Esophagus squamous epithelium (tissue), 5 donors: Measurements from ENCODE around the gene FZR1. TPM values are rescaled to one million over a fixed set of nuclear protein-coding genes. Genes with fewer than 3 reads are reported as not detected.
A peak's percentile ranks its signal among the peaks of the same experiment; 100 is the strongest.

Source experiments
- DNase-seq: peaks from one replicate; lab custom pipeline; 2025; lab: John Stamatoyannopoulos, UW
- H3K27ac ChIP-seq, 4 donors: fragments of 200-600 bp; sonication (generic); one replicate each; pipeline ENCODE4 v1.5.1; 2016 to 2019; ENCODE audit warnings: mild to moderate bottlenecking in 1 of 4
- H3K27me3 ChIP-seq, 4 donors: fragments of 200-600 bp; sonication (generic); 1 replicate in 3 of 4; 2 replicates in 1 of 4; pipeline versions ENCODE4 v1.5.1 to v1.6.0; 2017 to 2021; ENCODE audit warnings: antibody characterized with exemption in 1 of 4
- H3K36me3 ChIP-seq, 3 donors: fragments of 200-600 bp; sonication (generic); one replicate each; pipeline ENCODE4 v1.5.1; 2016 to 2019
- H3K4me1 ChIP-seq, 3 donors: fragments of 200-600 bp; sonication (generic); one replicate each; pipeline ENCODE4 v1.5.1; 2017 to 2019
- H3K4me3 ChIP-seq, 4 donors: fragments of 200-600 bp; sonication (generic); 1 replicate in 3 of 4; 2 replicates in 1 of 4; pipeline ENCODE4 v1.5.1; 2016 to 2019; ENCODE audit warnings: mild to moderate bottlenecking in 2 of 4, moderate library complexity in 1 of 4
- H3K9me3 ChIP-seq, 3 donors: fragments of 200-600 bp; sonication (generic); one replicate each; pipeline ENCODE4 v1.5.1; 2016 to 2019
- CTCF ChIP-seq, 6 experiments: fragments of 450-650 bp in 4 of 6; fragments of 200-600 bp in 2 of 6; sonication (generic) in 2 of 6; IDR thresholded peaks; one replicate each; pipeline ENCODE4 v1.5.1; 2016 to 2019; ENCODE audit warnings: antibody characterized with exemption in 6 of 6, mild to moderate bottlenecking in 4 of 6, moderate library complexity in 4 of 6
- POLR2A ChIP-seq, 4 donors: fragments of 450-650 bp; IDR thresholded peaks; one replicate each; pipeline ENCODE4 v1.6.1; 2017; ENCODE audit warnings: antibody characterized with exemption in 4 of 4, mild to moderate bottlenecking in 4 of 4, moderate library complexity in 3 of 4
- WGBS, 2 donors: methylation state at CpG; one replicate each; pipeline ENCODE4 v1.1.5; 2018; 5-methylcytosine and 5-hydroxymethylcytosine counted together
- intact Hi-C: fragments of 100-400 bp; cut with DNase I; formaldehyde crosslinking; loops from one replicate; pipeline ENCODE4 v1.15.0; 2022
- total RNA-seq, 4 donors: library from RNA; depleted of rRNA; stranded (reverse); fragments of >200 nt; gene quantifications; one replicate each; pipeline ENCODE4 v1.1.0, GENCODE V29; 2016
- donor health status: DM: yes; HTN: yes; CAD: no.

Gene FZR1
- total RNA-seq, 4 donors from 2014 or later = 26.5 to 46.8 (median 27.2) TPM

GRCh38 chr19:3496392-3497273 is 9.5 kb upstream of the FZR1 start:
- Histone ChIP-seq H3K36me3 (peaks cover 16 to 59% (median 24%) of the 10 kb centered on the region in 3 donors), H3K4me3 (no peak overlapping the region), H3K27me3 (no peaks in the 10 kb centered on the region), H3K27ac (no peak overlapping the region), H3K4me1 (peaks cover 0 to 27% (median 14%) of the 10 kb centered on the region in 3 donors), H3K9me3 (no peaks in the 10 kb centered on the region)
- DNase-seq = no peak
- TF ChIP-seq CTCF (IDR thresholded peaks at IDR 0.05) = no peak
- no peak for TF ChIP-seq POLR2A (IDR thresholded peaks at IDR 0.05)
- WGBS, 2 donors = 93 to 97% methylated on average over 13 to 16 of the region's 32 CpGs
- intact Hi-C loops = no loop called here

DNA sequence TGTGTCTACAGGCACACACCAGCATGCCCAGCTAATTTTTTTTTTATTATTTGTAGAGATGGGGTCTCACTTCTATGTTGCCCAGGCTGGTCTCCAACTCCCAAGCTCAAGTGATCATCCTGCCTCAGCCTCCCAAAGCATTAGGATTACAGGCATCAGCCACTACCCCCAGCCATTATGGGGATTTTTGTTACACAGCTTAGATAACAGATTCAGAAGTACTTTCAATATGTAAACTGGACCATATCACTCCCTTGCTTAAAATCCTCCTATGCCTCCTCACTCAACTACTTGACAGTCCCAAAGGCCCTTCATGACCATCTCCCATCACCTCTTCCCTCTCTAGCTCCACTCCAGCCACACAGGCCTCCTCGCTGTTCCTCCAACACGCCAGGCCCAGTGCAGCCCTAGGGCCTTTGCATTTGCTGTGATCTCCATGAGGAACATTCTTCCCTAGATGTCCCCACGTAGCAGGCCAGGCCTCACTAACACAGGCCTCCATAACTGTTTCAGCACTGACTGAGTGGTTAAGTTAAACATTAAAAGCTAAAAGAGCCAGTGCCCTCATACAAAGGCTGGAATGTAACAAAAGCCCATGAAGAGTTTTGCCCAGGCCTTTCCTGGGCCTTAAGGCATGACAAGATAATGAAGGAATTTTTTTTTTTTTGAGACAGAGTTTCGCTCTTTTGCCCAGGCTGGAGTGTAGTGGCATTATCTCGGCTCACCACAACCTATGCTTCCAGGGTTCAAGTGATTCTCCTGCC is 8.2 kb upstream of the FZR1 start:
- Histone ChIP-seq H3K4me1 (peaks cover 0 to 27% (median 14%) of the 10 kb centered on the region in 3 donors), H3K9me3 (no peaks in the 10 kb centered on the region), H3K36me3 (peaks cover 7 to 46% (median 15%) of the 10 kb centered on the region in 3 donors), H3K27me3 (no peaks in the 10 kb centered on the region), H3K27ac (no peak overlapping the region), H3K4me3 (no peak overlapping the region)
- no peak for DNase-seq
- 93 to 98% methylated on average over 5 of the region's 5 CpGs for WGBS, 2 donors
- intact Hi-C loops = no loop called here
- TF ChIP-seq POLR2A (IDR thresholded peaks at IDR 0.05) (no peak), CTCF (IDR thresholded peaks at IDR 0.05) (no peak)

- no peak for DNase-seq
- H3K9me3 ChIP-seq = no peaks in the 10 kb centered on the region
- intact Hi-C loops = no loop called here
- no peaks in the 10 kb centered on the region for H3K27me3 ChIP-seq
- peak overlapping the region; percentile 68 to 98 (median 86) for H3K4me3 ChIP-seq
- 32 to 43% methylated on average over 9 to 14 of the region's 18 CpGs for WGBS, 2 donors
- TF ChIP-seq POLR2A (IDR thresholded peaks at IDR 0.05) (no peak), CTCF (IDR thresholded peaks at IDR 0.05) (no peak)
- H3K36me3 ChIP-seq = peaks cover 7 to 27% (median 15%) of the 10 kb centered on the region in 3 donors
- peak overlapping the region; percentile 86 to 96 (median 95) for H3K27ac ChIP-seq
- H3K4me1 ChIP-seq = peaks cover 0 to 30% (median 14%) of the 10 kb centered on the region in 3 donors
These were observed 6.2 kb upstream of the FZR1 start for GRCh38 chr19:3499738-3500428.

GRCh38 chr19:3500429-3501101 is 5.5 kb upstream of the FZR1 start, which contains the start of gene DOHH:
DOHH (minus strand) TSS chr19:3500674; CDS start chr19:3496814, 3,860 bp downstream.
- TF ChIP-seq CTCF (IDR thresholded peaks at IDR 0.05) (peak in 2 of 6 experiments; percentile 3 to 12), POLR2A (IDR thresholded peaks at IDR 0.05) (peak in 2 of 4 donors; percentile 31 to 44)
- intact Hi-C loops = no loop called here

More at GRCh38 chr19:3500429-3501101, 5.5 kb upstream of the FZR1 start, which contains the start of gene DOHH:
- H3K27me3 ChIP-seq = no peaks in the 10 kb centered on the region
- WGBS, 2 donors = 0 to 1% methylated on average over 20 to 23 of the region's 52 CpGs
- H3K36me3 ChIP-seq = peaks cover 7 to 20% (median 11%) of the 10 kb centered on the region in 3 donors
- peak within 1 kb of the TSS; percentile 86 to 96 (median 95) for H3K27ac ChIP-seq
- peak; percentile 63 for DNase-seq
- H3K4me1 ChIP-seq = peaks cover 3 to 37% (median 20%) of the 10 kb centered on the region in 3 donors
- no peaks in the 10 kb centered on the region for H3K9me3 ChIP-seq
- peak within 1 kb of the TSS; percentile 68 to 98 (median 86) for H3K4me3 ChIP-seq
